ENCODE data around the gene UNC80.

UNC80 gene

GRCh38 chr2:209806318-209806717 is 34.7 kb downstream of the UNC80 start:
- no peak for DNase-seq (ENCODE audit: low read depth in 2 of 2)

- no peak for DNase-seq (ENCODE audit: low read depth in 2 of 2)
Observed at GRCh38 chr2:209808521-209808920, 36.9 kb downstream of the UNC80 start.

GRCh38 chr2:209809256-209809655 is 37.6 kb downstream of the UNC80 start:
- no peak for DNase-seq (ENCODE audit: low read depth in 2 of 2)

- DNase-seq (ENCODE audit: low read depth in 2 of 2): no peak
Observed at GRCh38 chr2:209817844-209818271, 46.2 kb downstream of the UNC80 start.

- DNase-seq (ENCODE audit: low read depth in 2 of 2): no peak
Observed at GRCh38 chr2:209818939-209819338, 47.3 kb downstream of the UNC80 start.

GRCh38 chr2:209821806-209822205 is 50.2 kb downstream of the UNC80 start:
- no peak for DNase-seq (ENCODE audit: low read depth in 2 of 2)

GRCh38 chr2:209823484-209823883 is 51.9 kb downstream of the UNC80 start:
- DNase-seq (ENCODE audit: low read depth in 2 of 2): no peak

GRCh38 chr2:209824391-209824790 is 52.8 kb downstream of the UNC80 start:
- DNase-seq (ENCODE audit: low read depth in 2 of 2): no peak

- no peak for DNase-seq (ENCODE audit: low read depth in 2 of 2)
Observed at GRCh38 chr2:209830722-209831465, 59.3 kb downstream of the UNC80 start.

- no peak for DNase-seq (ENCODE audit: low read depth in 2 of 2)
Observed at GRCh38 chr2:209834767-209835166, 63.1 kb downstream of the UNC80 start.

GRCh38 chr2:209840434-209840833 is 68.8 kb downstream of the UNC80 start:
- DNase-seq (ENCODE audit: low read depth in 2 of 2): no peak

GRCh38 chr2:209845666-209846065 is 74.0 kb downstream of the UNC80 start:
- DNase-seq (ENCODE audit: low read depth in 2 of 2): no peak

- DNase-seq (ENCODE audit: low read depth in 2 of 2): no peak
Observed at GRCh38 chr2:209864716-209865295, 93.2 kb downstream of the UNC80 start.

GRCh38 chr2:209868271-209868994 is 96.8 kb downstream of the UNC80 start:
- DNase-seq (ENCODE audit: low read depth in 2 of 2): no peak

GRCh38 chr2:209870067-209870466 is 98.4 kb downstream of the UNC80 start:
- no peak for DNase-seq (ENCODE audit: low read depth in 2 of 2)

GRCh38 chr2:209872675-209873074 is 101.0 kb downstream of the UNC80 start:
- DNase-seq (ENCODE audit: low read depth in 2 of 2): no peak

GRCh38 chr2:209875270-209875669 is 103.6 kb downstream of the UNC80 start:
- DNase-seq (ENCODE audit: low read depth in 2 of 2): no peak

- no peak for DNase-seq (ENCODE audit: low read depth in 2 of 2)
Observed at GRCh38 chr2:209876211-209876610, 104.6 kb downstream of the UNC80 start.

- no peak for DNase-seq (ENCODE audit: low read depth in 2 of 2)
Observed at GRCh38 chr2:209878701-209879100, 107.1 kb downstream of the UNC80 start.

- DNase-seq (ENCODE audit: low read depth in 2 of 2): no peak
Observed at GRCh38 chr2:209900638-209901037, 129.0 kb downstream of the UNC80 start.

GRCh38 chr2:209901172-209901571 is 129.5 kb downstream of the UNC80 start:
- DNase-seq (ENCODE audit: low read depth in 2 of 2): no peak

GRCh38 chr2:209905691-209906090 is 134.1 kb downstream of the UNC80 start:
- DNase-seq (ENCODE audit: low read depth in 2 of 2): no peak

- DNase-seq (ENCODE audit: low read depth in 2 of 2): no peak
Observed at GRCh38 chr2:209907746-209908145, 136.1 kb downstream of the UNC80 start.
